Neutrophil (primary cell): ENCODE results near the gene NDUFAF7.

ENCODE experiments used
- H3K27ac ChIP-seq: fragments of 200-600 bp; sonication (generic); 2 replicates; pipeline ENCODE4 v1.5.1; 2016; ENCODE audit warnings: mild to moderate bottlenecking, moderate library complexity
- H3K27me3 ChIP-seq: fragments of 200-600 bp; sonication (generic); 2 replicates; pipeline ENCODE4 v1.6.0; 2016; ENCODE audit warnings: mild to moderate bottlenecking
- H3K36me3 ChIP-seq: fragments of 200-600 bp; sonication (generic); 2 replicates; pipeline ENCODE4 v1.5.1; 2017
- H3K4me1 ChIP-seq, 2 experiments: fragments of 200-600 bp in 1 of 2; sonication (generic) in 1 of 2; 1 replicate in 1 of 2; 2 replicates in 1 of 2; pipeline versions ENCODE4 v1.5.1 to v1.6.1; 2013 to 2016; ENCODE audit warnings: low read depth in 1 of 2, low read length in 1 of 2, mild to moderate bottlenecking in 1 of 2, moderate library complexity in 1 of 2; ENCODE audit not compliant: control insufficient read depth in 1 of 2, insufficient read depth in 1 of 2
- H3K4me3 ChIP-seq, 2 experiments: fragments of 200-600 bp in 1 of 2; sonication (generic) in 1 of 2; 1 replicate in 1 of 2; 2 replicates in 1 of 2; pipeline ENCODE4 v1.5.1; 2013 to 2016; ENCODE audit warnings: low read depth in 1 of 2, low read length in 1 of 2, mild to moderate bottlenecking in 1 of 2, moderate library complexity in 1 of 2
- H3K9me3 ChIP-seq: fragments of 200-600 bp; sonication (generic); 2 replicates; pipeline ENCODE4 v1.5.1; 2016
- CTCF ChIP-seq: fragments of 200-600 bp; sonication (generic); IDR thresholded peaks from 2 replicates; pipeline ENCODE4 v1.5.1; 2016; ENCODE audit warnings: antibody characterized with exemption

The NDUFAF7 gene

GRCh38 chr2:37276291-37276690 lies 44.8 kb downstream of the NDUFAF7 start:
- H3K4me3 ChIP-seq = no peak overlapping the region
- no peak for TF ChIP-seq CTCF
- no peak overlapping the region for H3K27ac ChIP-seq
- H3K9me3 ChIP-seq = no peaks in the 10 kb centered on the region
- H3K27me3 ChIP-seq = no peaks in the 10 kb centered on the region
- peaks cover 57 to 63% of the 10 kb centered on the region in 2 experiments for H3K4me1 ChIP-seq
- no peaks in the 10 kb centered on the region for H3K36me3 ChIP-seq

GRCh38 chr2:37281916-37282315 lies 50.5 kb downstream of the NDUFAF7 start:
- Histone ChIP-seq H3K27me3 (no peaks in the 10 kb centered on the region), H3K4me1 (peaks cover 9 to 10% of the 10 kb centered on the region in 2 experiments), H3K4me3 (no peak overlapping the region), H3K27ac (no peak overlapping the region), H3K9me3 (no peaks in the 10 kb centered on the region), H3K36me3 (no peaks in the 10 kb centered on the region)
- no peak for TF ChIP-seq CTCF

GRCh38 chr2:37282746-37283145 lies 51.3 kb downstream of the NDUFAF7 start:
- Histone ChIP-seq H3K27ac (no peak overlapping the region), H3K27me3 (no peaks in the 10 kb centered on the region), H3K4me3 (no peak overlapping the region), H3K9me3 (no peaks in the 10 kb centered on the region), H3K4me1 (peaks cover 6 to 8% of the 10 kb centered on the region in 2 experiments), H3K36me3 (no peaks in the 10 kb centered on the region)
- no peak for TF ChIP-seq CTCF

- H3K27me3 ChIP-seq = no peaks in the 10 kb centered on the region
- H3K27ac ChIP-seq = no peak overlapping the region
- no peak for TF ChIP-seq CTCF
- no peak overlapping the region for H3K4me3 ChIP-seq
- no peaks in the 10 kb centered on the region for H3K9me3 ChIP-seq
- H3K36me3 ChIP-seq = no peaks in the 10 kb centered on the region
- H3K4me1 ChIP-seq = peaks cover 9 to 11% of the 10 kb centered on the region in 2 experiments
These were observed 51.7 kb downstream of the NDUFAF7 start for GRCh38 chr2:37283207-37283606.

- H3K4me1 ChIP-seq = peaks cover 9 to 11% of the 10 kb centered on the region in 2 experiments
- H3K4me3 ChIP-seq = no peak overlapping the region
- H3K9me3 ChIP-seq = no peaks in the 10 kb centered on the region
- H3K27me3 ChIP-seq = no peaks in the 10 kb centered on the region
- no peaks in the 10 kb centered on the region for H3K36me3 ChIP-seq
- no peak for TF ChIP-seq CTCF
- no peak overlapping the region for H3K27ac ChIP-seq
These were observed 52.9 kb downstream of the NDUFAF7 start for GRCh38 chr2:37284381-37284780.

- Histone ChIP-seq H3K4me1 (peaks cover 9 to 11% of the 10 kb centered on the region in 2 experiments), H3K9me3 (no peaks in the 10 kb centered on the region), H3K27ac (no peak overlapping the region), H3K27me3 (no peaks in the 10 kb centered on the region), H3K36me3 (no peaks in the 10 kb centered on the region), H3K4me3 (no peak overlapping the region)
- TF ChIP-seq CTCF = no peak
These were observed 56.5 kb downstream of the NDUFAF7 start for GRCh38 chr2:37287966-37288365.
